Activated CD8-positive, alpha-beta memory T cell treated with anti-CD3 and anti-CD28 coated beads for 48 hours (primary cell): Measurements from ENCODE around the gene DCC.

Source experiments
- DNase-seq, 3 experiments: peaks; one replicate each; pipeline ENCODE4 v3.0.0-alpha.2; 2020; ENCODE audit warnings: low read depth in 2 of 3, low spot score in 2 of 3

The DCC gene

DNA sequence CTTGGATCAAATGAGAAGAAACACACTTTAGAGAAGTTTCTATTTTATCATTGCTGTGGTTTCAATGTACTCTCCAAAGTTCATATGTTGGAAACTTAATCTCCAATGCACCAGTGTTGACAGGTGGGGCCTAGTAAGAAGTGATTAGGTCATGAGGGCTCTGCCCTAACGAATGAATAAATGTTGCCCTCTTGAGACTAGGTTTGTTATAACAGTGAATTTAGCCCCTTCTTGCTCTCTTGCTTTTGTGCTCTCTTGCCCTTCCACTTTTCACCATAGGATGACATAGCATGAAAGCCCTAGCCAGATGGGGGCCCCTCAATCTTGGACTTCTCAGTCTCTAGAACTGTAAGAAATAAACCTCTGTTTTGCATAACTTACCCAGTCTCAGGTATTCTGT is 664.8 kb downstream of the DCC start:
- no peak for DNase-seq

DNA sequence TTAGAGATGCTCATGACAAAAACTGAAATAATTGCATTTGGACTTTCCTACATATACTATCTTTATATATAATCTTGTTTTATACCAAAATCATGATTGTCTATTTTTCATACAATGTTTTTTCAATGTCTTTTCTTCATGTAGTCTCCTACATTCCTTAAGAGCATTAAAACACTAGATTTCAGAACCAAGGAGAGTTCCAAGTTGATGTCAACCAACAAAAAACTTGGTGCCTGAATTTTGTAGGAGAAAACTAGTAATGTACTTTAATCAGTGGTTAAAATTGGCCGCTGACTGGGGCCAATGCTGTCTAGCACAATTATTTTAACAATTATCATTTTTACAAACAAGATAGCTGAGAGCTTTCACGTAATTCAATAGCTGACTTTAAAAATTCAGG is 678.8 kb downstream of the DCC start:
- no peak for DNase-seq

DNA sequence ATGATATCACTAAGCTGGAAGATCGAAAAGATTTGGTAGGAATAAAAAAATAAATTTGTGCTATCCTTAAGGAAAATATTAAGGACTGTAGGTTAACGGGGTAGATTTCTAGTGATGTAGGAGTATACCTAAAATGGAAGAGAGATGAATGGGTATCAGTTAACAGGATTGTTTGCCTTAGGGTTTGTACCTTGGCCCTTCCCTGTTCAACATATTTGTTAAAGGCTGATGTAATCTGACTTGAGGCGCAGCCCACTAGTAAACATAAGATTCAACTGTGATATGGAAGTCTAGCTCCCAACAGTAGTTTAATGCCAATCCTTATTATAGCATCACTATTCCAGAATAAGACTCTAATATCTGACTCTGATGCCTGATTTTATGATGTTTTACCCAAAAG is 685.2 kb downstream of the DCC start:
- DNase-seq: no peak

DNA sequence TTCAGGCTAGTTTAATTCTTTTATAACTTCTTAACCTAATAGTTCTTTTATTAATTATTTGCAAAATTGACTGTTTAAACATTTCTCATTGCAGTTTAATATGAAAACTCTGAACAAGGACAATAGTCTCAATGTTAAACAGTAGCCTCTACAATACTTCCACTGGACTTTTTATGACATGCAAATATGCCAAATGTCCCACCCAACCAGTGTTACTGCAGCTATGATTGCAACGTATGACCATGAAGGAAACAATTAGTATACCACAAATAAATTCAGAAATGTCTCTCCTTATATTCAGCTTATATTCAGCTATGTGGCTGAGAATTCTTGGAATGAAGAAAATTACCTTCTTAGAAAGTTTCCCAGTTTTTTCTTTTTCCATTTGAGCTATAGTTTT is 688.6 kb downstream of the DCC start:
- no peak for DNase-seq

DNA sequence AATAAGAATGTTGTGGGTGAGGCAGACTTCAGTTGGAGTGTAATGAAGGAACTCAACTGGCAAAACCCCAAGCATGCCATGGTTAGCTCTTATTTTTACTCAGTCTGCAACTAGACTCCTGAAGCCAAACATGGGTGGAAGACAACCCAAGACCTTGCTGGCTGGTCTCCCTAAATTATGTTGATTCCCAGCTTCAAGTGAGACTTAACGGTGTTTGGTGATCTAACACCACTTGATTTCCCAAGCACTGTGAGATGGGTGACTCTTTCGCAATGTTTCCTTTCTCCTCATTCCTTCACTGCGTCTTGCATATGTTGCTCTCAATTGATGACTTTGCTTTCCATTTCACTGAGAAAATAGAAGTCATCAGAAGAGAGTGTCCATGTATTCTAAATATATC is 693.1 kb downstream of the DCC start:
- DNase-seq: no peak

DNA sequence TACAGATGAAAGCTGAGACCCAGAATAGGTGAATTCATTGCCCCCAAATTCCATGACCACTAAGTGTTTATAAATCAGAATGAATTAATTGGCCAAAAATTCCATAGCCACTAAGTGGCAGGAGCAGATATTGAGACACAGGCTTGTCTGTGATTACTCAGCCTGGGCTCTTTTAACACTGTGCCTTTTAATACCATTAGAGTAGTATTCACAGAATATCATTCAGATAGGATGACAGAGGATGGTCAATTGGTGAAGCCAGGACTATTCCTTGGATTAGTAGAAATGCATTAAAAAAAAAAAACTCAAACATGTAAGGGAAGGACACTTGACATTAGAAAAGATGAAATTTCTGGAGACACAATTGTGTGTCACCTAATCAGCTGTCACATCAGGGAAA is 698.6 kb downstream of the DCC start:
- DNase-seq: no peak

DNA sequence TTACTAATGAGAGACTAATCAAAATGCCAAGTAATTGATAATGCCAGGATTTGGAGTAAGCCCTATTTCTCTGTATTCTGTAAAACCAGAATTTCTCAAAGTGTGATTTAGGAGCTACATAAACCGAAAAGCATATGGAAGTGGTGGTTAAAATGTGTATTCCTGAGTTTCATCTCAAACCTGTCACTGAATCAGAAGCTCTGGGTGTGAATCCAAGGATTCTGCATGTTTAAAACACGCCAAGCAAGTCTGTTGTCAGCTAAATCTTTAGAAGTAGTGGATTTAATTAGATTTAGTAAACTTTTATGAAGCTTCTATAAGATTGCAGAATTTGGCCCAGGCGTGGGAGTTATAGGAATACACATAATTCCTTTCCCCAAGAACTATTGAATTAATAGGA is 700.3 kb downstream of the DCC start:
- DNase-seq: no peak

DNA sequence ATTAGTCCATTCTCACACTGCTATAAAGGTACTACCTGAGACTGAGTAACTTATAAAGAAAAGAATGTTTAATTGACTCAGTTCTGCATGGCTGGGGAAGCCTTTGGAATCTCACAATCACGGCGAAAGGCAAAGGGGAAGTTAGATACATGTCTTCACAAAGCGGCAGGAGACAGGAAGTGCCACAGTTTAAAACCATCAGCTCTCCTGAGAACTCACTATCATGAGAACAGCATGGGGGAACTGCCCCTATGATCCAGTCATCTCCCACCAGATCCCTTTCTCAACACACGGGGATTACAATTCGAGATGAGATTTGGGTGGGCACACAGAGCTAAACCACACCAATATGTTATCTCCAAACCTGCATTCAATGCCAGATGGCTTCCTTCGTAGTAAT is 716.1 kb downstream of the DCC start:
- no peak for DNase-seq

DNA sequence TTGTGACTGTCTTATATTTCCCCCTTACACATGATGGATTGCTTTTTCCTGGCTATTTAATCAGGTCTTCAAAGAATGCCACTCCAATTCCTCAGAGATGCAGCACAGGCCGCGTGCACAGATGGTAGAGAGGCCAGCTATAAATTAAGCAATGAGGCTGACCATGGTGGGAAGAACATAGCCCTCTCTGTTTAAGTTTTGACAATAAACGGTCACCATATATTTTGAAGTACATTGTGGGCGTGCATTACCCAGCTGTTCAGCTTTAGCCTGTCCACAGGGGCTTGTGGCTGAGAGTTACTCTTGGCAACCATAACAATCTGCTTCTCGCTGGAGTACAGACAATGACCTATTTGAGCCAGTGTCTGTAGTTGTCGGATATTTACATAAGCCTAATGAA is 730.8 kb downstream of the DCC start:
- no peak for DNase-seq

DNA sequence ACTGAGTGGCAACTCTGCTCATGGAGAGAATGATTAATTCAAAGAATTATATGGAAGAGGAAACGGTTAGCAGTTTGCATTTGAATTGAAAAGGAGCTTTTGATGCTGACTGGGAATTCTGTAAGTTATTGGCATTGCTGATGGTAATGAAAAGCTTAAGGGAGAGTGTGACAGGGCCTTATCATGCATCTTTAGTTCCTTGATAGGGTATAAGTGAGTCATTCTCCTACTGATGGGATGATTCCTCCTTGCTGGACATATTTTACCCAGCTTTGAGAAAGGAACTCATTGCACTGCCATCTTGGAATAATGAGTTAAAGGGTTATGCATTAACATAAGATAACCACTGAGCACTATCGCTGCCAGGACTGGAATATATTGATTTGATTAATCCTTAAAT is 740.7 kb downstream of the DCC start:
- DNase-seq: no peak

DNA sequence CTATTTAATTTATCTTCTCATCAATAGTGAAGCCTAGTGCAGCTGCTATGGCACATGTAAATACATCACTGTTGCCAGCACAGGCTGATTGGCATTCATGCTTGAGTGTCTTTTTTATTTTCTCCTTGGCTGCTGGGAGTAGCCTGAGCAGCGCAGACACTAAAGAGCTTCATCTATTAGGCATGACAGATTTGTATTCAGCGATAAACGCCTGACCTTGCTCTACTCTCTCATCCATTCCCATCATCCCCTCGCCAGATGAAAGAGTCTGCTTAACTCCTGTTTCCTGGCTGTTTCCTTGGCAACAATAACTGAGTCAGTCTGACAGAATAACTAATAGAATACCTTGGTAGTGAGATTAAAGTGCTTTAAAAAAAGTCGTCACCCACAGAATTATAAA is 753.6 kb downstream of the DCC start:
- DNase-seq: no peak

DNA sequence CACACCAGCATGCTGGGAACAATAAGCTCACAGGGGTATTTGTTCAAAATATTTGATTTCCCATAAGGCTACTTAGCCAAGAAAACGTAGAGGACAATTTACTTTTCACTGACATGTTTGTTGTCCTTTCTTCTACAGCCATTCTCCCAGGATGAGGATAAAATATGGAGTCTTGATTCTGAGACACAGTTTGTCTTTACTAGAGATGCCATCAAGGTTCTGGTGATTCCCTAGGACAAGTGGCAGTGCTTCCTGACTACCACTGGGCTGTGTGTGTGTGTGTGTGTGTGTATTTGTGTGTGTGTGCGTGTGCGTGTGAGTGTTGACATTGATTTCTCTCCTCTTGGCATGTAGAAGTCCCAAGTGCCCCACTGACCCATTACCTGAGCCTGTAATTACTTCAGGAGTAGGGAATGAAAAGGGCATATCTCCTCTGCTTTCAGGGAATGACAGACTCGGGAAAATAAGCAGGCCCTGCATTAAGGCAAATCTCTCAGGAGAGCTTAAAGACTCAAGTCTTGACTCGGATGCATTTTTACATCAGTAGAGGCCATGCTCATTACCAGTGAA is 761.6 kb downstream of the DCC start:
- DNase-seq: no peak

DNA sequence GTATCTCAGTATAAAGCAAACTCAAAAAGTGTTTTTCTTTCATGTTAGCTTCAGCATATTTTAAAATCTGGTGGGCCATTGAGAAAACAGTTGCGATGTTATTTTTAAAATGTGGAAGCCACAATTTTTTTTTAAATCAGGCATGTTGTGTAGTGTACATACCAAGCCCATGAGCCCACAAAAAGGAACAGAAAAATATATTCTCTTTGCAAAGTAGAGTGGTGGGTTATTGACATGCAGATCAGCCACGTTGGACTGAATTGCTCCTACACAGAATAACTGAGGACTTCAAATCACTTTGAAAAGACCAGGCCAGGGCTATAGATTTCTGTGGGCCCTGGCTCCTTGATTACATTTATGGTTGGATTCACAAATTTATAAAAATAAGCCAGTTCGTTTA is 774.4 kb downstream of the DCC start:
- DNase-seq: no peak

DNA sequence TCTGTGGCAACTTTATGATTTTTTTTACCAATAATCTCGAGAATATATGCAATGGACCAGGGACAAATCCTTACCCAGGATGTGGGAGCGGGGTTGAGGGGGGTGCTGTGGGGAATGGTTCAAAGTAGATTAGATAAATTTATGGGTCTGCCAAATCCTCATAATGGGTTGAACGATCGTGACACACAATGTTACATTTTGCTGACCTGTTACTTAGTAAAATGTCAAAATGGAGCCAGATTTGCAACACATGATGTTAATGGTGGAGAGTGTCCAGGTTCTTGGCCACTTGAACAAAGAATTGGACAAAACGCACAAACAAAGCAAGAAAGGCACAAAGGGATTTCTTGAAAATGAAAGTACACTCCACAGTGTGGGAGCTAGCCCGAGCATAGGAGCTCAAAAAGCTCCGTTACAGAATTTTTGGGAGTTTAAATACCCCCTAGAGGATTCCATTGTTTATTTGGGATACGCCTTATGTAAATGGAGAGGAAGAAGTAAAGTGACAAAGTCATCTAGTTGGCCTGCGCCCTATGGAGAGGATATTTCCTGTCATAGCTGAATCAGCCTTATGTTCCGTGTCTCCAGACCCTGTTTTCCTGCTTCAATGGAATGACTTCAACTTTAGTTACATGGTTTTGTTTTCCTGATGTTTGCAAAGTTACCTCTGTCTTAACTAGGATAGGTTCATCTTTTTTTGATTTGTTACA is 776.0 kb downstream of the DCC start:
- no peak for DNase-seq

DNA sequence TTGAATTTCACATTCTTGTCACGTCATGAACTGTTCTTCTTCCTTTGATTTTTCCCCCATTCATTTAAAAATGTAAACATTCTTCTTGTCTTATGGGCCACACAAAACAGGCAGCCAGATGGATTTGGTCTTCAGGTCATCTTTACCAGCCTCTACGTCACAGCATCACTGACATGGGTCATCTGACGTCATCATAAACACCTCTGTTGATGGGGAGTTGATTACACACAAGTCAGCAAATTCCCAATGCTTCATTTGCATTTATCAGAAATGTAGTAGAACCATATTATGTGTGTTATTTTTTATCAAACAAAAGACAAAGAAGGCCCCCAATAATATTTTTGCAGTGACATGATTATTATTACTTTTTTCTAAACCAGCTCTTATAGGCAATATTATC is 777.9 kb downstream of the DCC start:
- DNase-seq: no peak

DNA sequence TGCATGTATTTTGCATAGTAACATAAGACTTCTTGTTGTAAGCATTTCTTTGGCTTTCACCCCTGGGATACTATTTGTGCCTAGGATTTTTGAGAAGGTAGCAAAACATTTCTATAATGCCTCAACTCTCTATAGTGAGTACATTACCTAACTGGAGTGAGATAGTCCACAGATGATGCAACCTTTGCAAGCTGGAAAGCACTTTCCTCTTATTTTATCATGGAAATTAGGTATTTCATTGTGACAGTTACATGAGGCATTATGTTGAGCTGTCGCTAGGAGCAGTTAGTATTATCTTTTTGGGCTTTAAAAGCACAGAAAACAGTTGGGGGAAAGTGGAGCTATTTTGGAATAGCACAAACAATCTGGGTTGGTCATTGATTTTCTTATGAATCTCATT is 786.2 kb downstream of the DCC start:
- no peak for DNase-seq

DNA sequence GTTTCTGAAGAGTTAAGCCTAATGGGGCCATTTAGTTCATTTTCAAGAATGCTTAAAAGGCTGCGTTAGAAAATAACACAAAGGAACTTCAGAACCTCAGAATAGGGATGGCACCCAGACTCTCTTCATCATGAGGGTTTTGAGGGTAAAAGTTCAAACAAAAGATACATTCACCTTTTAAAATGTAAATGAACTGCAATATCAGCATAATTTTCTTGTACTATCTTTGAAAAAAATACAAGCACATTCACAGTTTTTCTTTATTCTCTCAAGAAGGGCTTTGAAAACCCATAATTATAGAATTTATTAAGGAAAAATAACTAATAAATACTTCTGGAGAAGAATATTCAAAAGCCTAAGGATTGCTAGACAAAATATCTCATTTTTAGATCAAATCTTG is 791.0 kb downstream of the DCC start:
- DNase-seq: no peak

DNA sequence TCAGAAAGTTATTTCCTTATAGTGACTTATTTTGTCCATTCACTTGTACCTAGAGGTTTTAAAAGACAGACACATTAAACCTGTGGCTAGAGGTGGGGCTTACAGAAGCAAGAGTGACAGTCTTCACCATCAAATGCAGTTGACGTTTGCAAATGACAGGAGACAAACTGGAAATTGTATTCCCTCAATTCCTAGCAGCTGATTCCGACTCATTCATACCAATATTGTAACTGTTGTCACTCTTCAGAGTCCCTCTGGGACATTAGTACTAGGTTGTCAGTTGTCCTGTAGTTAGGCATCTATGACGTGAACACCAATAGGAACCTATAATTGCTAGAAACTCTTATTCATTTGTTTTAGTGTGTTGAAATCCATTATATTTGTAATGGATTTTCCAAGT is 794.7 kb downstream of the DCC start:
- DNase-seq: no peak

DNA sequence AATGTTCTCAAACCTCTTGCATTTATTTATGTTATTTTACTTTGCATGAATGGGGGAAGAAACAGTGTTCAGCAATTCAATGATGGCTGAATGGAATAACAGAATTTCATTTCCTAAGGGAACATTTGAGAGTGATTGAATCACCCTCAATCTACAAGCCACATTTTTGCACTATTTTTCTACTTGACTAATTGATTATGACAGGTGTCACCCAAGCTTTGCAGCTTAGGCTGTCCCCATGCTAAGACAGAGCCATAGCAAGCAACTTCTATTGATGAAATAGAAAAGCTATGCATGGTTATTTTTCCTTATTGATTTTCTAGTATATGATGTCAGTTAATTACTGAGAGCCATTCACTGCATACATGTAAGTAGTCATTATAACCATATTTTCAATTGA is 795.7 kb downstream of the DCC start:
- no peak for DNase-seq

DNA sequence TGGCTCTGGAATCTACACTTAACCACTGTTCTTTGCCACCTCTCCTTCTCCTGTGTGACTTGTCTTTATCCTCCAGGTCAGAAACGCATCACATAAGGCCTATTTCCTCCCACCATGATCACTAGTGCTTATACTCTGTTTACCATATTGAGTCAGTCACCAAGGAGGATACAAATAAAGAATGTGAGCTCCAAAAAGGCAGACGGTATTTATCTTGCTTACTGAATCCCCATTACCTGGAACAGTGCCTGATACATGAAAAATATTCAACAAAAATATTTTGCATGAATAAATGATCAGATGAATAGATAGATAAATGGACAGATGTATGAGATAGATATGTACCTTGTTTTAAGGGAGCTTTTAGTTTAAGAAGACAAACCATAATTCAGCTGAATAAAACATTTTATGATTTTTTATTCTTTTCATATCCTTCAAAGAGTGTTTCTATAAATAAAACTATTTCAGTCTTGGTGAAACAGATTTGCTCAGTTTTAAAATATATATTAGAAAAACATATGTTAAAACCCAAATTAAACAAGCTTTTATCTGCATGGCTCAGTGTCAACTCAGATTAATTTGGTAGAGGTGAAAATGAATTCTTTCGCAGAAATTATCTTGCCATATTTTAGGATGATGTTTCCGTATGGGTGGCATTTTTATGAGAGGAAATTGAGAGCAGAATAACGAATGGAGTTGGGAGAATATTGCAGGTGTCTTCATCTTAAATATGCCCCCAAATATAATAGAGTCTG is 799.9 kb downstream of the DCC start:
- no peak for DNase-seq

DNA sequence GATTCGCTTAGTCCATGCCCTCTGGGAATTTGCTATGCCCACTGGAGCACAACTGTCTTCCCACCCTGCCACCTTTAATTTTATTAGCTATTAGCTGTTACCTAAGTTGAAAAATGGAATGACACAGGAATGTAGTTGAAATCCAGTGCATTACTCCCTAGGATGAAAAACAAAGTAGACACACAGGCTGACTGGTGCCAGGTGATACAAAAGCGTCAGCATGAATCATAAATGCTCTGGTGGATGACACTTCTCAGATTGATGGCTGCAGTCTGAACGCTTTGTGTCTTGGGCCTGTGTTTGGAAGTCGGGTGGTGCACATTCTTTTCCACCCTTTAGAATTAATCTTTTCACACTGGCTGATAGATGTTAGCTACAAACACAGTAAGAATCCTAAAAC is 802.0 kb downstream of the DCC start:
- no peak for DNase-seq

DNA sequence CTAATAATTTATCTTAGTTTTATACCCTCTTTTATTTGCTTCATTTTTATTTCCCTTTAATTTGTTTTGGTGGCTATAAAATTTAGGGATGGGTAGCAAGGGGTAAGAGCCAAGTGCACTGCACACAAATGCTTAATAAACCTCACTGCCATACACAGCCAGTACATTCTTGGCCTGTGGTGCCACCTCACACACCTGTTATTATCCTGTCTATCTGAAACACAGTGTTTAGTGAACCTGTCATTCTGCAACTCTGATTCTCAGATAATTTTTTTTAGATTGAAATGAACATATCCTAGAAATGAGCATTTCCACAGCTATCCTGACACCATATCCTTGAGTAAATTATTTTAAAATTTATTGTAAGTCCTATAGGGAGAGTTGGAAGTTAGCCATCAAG is 807.5 kb downstream of the DCC start:
- no peak for DNase-seq

DNA sequence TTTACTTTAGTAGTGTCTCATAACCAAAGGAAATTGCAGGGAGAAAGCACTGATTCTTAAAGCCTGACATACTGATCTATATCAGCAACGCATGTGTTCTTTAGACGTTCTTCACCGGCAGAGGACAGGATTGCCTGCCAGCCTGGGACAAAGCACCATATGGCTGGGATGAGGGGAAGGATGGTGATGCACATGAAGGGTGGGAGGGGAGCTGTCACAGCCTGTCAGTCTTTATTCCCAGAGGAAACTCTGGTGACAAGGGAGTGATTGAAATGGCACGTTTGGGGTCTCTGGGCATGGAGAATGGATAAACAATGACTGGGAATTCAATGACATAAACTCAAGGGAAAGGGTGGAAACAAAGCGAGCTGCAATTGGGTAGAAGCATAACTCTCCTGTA is 808.1 kb downstream of the DCC start:
- DNase-seq: no peak
